HG03175 (cell line): Measurements from ENCODE around the gene ATE1.

Experiments
- ATAC-seq: cut with Tn5 transposase; IDR thresholded peaks from one replicate; pipeline ENCODE4 v1.9.1; 2021; ENCODE audit warnings: mild to moderate bottlenecking, moderate library complexity; ENCODE audit not compliant: unreplicated experiment

Gene ATE1

GRCh38 chr10:121741248-121741792 lies 186.5 kb downstream of the ATE1 start:
- ATAC-seq: no peak

DNA sequence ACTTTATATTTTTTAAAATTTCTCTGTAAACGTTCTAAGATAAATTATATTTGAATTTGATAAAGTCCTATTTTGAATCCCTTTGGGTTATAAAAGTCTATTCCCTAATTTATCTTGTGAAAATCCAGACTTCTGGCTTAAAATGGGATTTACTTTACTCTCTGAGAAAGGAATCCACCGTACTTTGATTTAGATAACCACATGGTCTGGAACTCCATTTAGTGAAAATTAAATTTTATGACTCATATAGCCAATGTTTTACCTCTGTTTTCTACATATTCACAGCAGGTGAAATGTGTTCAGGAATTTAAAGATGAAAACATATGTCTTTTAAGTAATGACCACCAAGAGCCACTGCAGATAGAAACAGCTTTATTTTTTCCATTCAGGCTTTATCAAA lies 187.8 kb downstream of the ATE1 start:
- ATAC-seq: no peak

- no peak for ATAC-seq
Measured at GRCh38 chr10:121739114-121739513, 188.7 kb downstream of the ATE1 start.

DNA sequence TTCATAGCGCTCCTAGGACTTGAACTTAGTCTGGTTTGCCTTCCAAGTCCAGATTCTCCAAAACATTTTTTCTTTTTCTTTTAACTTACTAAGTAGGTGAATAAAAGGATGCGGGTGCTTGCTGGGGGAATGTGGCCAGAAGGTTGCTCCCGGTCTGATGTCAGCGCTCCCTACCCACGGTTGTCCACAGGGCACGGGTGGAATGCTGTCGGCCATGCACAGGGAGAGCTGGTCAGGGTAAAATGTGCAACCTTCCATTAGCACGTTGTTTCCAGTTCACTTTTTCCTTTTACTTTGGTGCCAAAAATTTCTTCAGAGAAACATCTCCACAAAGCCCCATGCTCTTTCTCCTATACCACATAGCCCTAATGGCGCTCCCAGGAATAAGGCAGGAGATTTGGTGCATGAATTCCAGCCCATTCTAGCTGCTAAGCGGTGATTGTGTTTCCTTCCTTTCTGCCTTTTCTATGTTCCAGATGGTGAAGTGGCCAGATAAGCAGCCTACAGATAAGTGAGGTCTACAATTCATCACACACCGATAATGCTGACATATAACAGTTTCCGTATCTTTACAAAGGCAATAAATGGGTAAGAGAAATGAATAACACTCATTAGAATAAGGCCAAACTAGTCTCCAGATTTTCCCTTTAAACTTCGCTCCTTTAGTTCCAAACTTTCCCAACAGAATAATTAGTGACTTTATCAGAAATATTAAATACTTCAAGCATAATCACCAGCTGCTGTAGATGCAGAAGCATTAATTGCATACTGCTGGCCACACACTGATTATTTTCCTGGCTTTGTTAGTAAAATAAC lies 191.3 kb downstream of the ATE1 start:
- no peak for ATAC-seq

- ATAC-seq: no peak
Measured at GRCh38 chr10:121735263-121735662, 192.6 kb downstream of the ATE1 start.

GRCh38 chr10:121734589-121735045 lies 193.2 kb downstream of the ATE1 start:
- no peak for ATAC-seq

DNA sequence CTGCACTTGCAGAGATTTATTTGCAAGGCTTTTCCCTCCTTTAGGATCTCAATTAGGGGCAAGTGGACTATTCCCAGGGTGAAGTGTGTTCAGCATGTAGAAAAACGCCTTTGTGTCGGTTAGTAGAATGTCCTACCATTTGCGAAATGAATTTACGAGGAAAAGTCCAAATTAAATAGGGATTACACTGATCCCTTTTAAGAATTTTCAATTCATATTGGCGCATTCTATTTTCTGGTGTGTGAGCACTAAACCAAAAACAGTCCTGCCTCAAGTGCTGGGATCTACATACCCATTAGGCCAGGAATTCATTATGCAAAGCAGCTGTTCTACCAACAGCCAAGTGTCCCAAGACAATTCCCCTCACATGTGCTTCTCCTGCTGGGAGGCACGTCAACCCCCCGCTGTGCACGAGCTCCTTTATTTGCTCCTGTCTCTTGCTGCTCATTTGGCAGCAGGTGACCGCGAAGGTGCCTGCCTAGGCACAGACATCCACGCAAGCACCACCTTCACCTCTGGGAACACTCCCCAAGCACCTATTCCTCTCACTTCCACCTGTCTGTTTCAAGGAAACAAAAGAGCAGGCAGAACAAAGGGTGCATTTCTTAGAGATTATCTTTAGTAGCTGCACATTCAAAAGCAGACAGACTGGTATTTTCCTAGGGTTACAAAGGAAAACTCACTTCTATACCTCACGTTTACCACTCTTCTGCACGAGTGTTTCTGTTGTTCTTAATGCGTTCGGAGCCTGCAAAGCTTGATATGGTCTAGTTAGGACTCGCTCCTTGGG lies 195.0 kb downstream of the ATE1 start:
- ATAC-seq: no peak

GRCh38 chr10:121732172-121732571 lies 195.7 kb downstream of the ATE1 start:
- ATAC-seq: no peak

GRCh38 chr10:121724282-121724681 lies 203.5 kb downstream of the ATE1 start:
- ATAC-seq: no peak

DNA sequence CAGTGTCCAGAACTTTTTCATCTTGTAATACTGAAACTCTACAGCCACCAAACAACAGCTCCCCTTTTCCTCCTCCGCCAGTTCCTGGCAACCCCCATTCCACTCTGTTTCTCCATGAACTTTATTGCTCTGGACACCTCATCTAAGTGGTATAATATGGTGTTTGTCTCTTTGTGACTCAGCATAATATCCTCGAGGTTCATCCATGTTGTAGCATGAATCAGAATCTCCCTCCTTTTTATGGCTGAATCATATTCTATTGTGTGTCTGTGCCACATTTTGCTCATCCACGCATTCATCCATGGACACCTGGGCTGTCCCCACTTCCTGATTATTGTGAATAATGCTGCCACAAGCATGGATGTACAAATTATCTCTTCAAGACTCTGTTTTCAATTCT lies 205.2 kb downstream of the ATE1 start:
- ATAC-seq: no peak

- ATAC-seq: no peak
Measured at GRCh38 chr10:121721257-121721656, 206.6 kb downstream of the ATE1 start.

DNA sequence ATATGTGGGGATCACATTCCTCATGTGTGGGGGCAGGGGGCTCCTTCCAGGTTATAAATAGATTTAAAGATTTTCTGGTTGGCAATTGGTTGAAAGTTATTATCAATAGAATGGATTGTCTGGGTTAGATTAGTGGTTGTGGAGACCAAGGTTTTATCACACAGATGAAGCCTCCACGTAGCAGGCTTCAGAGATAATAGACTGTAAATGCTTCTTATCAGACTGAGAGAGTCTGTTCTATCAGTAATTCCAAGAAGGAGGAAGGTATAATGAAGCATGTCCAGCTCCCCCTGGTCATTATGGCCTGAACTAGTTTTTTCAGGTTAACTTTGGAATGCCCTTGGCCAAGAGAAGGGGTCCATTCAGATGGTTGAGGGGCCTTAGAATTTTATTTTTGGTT lies 211.9 kb downstream of the ATE1 start:
- no peak for ATAC-seq

- ATAC-seq: no peak
Measured at GRCh38 chr10:121715076-121715475, 212.8 kb downstream of the ATE1 start.

DNA sequence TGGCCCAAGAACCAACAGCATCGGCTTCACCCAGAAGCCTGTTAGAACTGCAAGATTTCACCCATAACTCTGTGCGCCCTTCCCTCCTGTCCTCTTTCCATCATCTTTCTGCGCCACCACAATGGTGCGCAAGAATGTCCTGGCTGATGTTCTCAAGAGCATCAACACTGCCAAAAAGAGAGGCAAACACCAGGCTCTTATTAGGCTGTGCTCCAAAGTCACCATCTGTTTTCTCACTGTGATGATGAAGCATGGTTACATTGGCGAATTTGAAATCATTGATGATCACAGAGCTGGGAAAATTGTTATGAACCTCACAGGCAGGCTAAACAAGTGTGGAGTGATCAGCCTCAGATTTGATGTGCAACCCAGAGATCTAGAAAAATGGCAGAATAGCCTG lies 214.3 kb downstream of the ATE1 start:
- ATAC-seq: no peak

DNA sequence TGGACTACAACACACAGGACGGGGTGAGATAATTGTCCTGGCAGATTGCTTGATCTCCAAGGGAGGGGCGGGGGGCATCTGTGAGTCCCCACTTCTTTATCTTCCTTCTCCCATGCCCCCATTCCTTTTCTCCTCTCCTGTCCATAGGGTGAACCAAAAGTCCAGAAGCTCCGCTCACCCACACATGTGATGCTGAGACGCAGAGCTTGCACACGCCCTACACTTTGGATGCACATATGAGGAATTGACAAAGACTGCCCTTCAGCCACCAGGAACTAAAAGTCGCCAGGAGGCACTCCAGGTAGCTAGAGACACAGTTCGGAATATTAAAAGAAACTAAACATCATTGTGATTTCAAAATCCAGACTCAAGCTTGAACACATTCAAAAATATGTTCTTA lies 216.9 kb downstream of the ATE1 start:
- no peak for ATAC-seq

DNA sequence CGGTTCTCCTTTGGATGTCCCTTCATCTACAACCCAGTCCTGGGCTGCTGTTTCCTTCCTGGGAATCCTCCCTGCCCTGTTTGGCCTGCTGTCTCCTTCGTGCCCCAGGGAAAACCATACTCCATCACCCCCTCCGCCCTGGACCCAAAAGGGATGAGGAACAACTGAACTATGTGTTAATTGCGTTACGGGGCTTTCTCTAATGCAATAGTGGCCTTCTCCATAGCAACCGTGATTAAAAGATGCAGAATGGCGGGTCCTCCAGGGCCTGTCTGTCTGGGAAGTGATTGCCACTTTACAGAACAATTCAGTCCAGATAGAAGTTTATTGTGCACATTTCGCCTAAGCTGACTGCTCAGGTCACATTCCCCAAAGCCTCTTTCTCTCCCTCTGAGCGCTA lies 217.6 kb downstream of the ATE1 start:
- ATAC-seq: no peak

DNA sequence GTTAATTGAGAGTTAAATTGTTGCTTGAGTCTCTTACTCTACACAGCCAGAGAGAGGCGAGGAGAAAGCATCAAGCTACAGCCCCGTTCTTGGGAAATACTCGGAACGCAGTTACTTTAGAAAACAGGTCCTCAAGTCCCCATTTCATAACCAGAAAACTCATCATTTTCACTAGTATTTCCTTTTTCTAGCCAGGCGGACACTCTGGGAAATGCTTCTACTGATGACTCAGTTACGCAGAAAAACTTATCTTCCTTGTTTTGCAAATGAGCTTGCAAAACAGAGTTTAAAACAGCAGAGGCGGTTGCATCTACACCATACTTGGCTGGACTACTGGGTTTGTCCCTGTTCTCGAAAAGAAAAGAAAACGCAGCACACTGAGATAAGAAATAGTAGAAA lies 218.2 kb downstream of the ATE1 start:
- no peak for ATAC-seq

DNA sequence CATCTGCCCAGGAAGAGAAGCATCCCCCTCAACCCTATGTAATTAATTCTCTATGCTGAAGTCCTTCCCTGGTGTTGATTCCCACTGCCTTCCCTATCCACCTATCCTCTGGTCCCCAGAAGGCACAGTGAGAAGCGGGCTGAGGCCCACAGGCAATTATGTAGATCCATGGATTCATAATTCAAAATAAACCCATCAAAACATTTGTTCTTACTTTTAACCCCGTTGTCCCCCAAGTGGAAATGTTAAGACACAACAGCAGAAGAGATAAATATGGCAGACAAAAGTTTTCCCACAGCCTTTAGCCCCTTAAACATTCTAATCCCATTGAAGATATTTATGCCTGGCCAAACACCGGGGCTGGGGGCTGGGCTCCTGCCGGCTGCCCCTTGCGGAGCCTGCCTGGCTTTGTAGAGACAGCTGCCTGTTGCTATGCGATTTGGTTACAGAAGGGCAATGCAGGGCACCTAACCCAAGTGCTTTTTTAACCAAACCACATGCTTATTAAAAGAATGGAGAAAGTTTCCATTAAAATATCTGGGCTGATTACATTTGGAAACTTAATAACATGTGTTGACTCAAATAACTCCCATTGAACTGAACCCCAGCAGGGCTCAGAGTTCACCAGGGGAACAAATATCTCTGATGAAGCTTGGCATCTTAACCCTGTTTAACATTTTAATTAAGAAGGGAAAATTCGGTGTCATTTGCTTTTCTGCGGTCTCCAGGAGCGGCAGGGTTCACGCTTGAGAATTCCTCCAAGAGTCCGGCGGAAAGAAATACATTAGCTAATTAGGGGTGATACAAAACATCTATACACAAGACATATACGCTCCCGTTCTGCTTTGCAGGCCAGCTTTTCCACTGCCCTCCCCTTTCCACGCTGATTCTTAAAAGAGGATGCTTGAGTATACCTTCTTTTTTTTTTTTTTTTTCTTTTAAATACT lies 218.8 kb downstream of the ATE1 start:
- ATAC-seq: no peak

- no peak for ATAC-seq
Measured at GRCh38 chr10:121702351-121703320, 225.2 kb downstream of the ATE1 start.

DNA sequence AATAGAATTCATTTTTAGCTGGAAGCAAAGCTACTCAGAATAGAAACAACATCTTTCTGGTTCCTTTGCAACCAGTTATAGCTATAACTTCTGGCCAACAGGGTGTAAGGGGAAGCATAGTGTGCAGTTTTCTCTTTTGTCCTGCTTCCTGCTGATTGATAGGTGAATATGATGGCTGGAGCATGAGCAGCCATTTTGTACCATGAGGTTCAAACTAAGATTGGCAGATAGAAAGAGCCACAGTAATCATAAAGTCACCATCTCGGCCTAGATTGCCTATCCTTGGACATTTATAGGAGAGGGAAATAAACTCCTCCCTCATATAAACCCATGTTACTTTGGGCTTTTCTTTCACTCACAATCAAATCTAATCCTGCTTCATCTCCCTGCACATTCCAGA lies 227.4 kb downstream of the ATE1 start:
- ATAC-seq: no peak
